ENCODE results near the gene GTF2H4.

The GTF2H4 gene

DNA sequence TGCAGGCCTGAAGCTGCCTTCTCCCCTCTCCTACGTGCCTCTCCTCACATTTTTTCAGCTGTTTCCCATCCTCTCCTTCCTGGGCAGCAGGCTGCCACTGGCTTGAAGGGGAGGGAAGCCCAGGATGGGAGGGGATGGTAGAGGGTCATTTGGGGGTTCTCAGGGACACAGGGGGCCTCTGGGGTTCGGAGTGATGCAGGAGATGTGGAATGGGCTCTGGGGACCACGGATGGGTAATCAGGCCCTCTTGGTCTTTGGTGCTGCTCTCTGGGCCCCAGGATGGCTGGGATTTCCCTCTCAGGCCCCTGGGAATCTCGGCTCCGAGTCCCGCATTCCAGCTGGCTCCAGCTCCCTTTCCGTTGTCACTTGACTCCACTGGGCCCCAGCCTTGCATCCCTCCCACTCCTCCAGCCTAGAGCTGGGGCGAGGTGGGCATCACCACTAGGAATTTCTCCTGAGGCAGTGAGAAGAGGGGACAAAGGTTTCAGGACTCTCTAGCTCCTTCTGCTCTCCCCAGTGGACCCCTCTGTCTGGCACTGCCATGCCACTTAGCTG is 25.7 kb upstream of the GTF2H4 start:
- DNase-seq (ENCODE audit: low read depth in 2 of 3, low spot score in 1 of 3) = no peak

DNA sequence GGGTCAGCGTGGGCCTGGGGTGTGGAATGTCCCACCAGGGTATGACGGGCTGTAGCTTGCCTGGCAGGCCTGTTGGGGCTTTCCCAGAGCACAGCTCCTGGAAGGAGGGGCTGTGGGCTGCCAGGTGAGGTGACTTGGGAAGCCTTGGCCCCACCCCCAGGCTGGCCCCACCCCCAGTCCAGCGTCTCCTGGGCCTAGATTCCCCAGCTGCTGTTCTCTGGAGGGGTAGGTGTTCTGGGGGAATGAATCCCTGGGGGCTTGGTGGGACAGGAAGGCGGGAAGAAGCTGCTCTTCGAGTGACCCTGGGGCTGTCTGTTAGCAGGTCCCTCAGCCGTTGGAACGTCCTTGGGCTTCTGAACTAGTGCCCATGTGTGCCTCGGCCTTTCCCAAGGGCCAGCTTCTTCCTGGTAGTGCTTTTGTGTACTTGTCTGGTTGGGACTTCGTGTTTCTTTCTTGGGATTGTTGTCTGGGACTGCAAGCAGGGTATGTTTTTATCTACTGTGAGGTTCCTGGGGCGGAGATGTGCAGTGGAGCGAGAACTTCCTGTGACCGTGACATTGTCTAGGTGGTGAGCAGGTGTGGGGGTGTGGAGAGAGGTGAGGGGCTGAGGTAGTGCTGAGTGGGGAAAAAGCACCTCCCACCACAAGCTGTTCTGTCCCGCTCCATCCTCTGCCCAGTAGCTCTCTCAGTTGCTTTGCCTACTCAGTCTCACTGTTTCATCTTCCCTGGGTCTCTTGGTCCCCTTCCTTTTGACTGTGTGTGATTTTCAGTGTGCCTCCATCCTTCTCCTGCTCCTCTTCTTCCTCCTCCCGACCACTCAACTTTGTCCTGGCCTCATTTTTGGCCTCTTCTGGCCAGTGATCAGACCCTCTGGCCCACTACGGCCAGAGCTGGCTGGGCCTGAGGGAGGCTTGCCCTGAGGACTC is 25.0 kb upstream of the GTF2H4 start:
- no peak for DNase-seq (ENCODE audit: low read depth in 2 of 3, low spot score in 1 of 3)

GRCh38 chr6:30883685-30884520 is 24.1 kb upstream of the GTF2H4 start, which contains the start of gene DDR1:
DDR1 (plus strand) TSS chr6:30884519; CDS start chr6:30888730, 4,211 bp downstream.
- DNase-seq (ENCODE audit: low read depth in 2 of 3, low spot score in 1 of 3) = peak in 1 of 3 donors; percentile 42

DNA sequence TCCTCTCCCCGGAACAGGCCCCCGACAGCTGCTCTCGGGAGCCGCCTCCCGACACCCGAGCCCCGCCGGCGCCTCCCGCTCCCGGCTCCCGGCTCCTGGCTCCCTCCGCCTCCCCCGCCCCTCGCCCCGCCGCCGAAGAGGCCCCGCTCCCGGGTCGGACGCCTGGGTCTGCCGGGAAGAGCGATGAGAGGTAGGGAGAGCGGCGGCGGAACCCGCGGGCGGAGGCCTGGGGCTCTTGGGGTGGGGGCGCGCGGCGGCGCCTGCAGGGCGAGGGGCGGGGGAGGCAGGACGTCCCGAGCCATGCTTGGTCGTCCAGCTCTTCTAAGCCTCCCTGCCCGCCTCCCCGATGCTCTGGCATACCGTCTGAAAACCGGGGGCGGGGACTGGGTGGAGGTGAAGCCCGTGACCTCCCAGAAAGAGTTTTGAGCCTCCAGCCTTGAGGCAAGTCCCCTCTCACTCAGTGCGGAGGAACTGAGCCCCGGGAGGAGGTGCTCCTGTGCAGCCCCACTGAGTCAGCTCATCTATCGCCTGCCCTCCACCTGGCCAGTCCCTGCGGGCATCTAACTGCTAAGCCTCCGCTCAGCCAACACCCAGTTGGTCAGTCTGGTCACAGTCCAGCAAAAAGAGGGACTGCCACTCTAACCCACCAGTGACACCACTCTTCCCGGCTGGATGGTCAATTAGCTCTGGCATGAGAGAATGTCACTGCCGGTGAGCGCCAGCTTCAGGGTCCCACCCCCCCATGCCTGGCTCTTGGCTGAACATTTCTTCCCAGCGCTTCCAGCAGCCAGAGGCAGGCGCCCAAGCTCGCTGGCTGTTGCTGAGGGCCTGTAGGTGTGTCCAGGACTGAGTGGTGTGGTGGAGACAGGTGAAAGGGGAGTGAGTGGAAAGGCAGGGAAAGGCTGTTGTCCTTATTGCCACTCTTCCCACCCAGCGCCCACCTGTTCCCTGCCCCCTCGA is 23.2 kb upstream of the GTF2H4 start:
- peak in 1 of 3 donors; percentile 29 for DNase-seq (ENCODE audit: low read depth in 2 of 3, low spot score in 1 of 3)

DNA sequence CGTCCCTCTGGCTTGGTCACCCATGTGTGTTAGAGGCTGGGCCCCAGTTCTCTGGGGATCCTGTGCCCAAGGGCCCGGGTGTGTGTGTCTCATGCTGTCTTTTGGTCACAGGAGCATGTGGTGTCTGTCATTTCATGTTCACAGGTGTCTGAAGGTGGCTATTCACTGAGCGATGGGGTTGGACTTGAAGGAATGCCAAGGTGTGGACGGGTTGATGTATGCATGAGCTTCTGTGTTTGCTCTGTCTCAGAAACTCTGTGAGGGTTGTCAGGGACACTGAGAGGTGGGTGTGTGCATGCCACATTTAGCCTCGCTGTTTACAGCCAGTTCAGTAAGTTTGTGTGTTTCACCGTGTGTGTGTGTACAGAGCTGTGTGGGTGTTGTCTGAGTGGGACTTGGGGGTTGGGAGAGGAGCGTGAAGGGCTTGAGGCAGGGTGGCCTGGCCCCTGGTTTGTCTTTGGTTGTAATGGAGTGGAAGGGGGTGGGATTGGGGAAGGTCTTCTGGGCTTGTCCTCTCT is 22.5 kb upstream of the GTF2H4 start:
- no peak for DNase-seq (ENCODE audit: low read depth in 2 of 3, low spot score in 1 of 3)

GRCh38 chr6:30885999-30886896 is 21.8 kb upstream of the GTF2H4 start:
- no peak for DNase-seq (ENCODE audit: low read depth in 2 of 3, low spot score in 1 of 3)

GRCh38 chr6:30886897-30887255 is 21.1 kb upstream of the GTF2H4 start:
- DNase-seq (ENCODE audit: low read depth in 2 of 3, low spot score in 1 of 3) = no peak

DNA sequence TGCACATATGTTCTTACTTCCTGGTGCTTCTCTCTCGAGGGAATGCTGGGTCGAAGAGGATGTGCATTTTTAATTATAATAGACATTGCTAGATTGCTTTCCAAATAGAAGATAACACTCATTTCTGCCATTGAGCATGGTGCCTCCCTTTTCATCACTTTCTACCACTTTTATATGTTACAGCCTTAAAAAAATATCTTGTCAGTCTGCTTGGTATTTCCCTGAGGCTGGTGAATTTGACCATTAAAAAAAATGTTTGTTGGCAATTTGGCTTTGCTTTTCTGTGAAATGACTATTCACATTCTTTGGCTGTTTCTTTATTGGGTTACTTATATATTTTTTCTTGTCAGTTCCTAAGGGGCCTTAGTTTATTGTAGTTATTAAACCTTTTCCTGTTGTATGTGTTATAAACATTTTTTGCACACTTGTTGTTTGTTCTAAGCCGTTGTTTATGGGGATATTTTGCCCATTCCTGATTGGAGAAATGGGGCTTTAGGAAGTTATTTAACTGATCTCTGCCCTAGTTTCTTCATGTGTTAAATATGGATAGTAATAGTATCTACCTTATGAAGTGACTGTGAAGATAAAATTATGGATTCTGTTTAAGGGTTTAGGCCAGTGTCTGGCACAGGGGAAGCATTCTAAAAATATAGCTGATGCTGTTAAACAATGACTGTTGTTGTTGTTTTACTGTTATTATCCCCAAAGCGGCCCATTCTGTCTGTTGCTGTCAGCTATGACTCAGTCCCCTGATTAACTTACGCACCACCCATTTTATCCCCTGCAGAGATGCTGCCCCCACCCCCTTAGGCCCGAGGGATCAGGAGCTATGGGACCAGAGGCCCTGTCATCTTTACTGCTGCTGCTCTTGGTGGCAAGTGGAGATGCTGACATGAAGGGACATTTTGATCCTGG is 19.8 kb upstream of the GTF2H4 start:
- no peak for DNase-seq (ENCODE audit: low read depth in 2 of 3, low spot score in 1 of 3)

DNA sequence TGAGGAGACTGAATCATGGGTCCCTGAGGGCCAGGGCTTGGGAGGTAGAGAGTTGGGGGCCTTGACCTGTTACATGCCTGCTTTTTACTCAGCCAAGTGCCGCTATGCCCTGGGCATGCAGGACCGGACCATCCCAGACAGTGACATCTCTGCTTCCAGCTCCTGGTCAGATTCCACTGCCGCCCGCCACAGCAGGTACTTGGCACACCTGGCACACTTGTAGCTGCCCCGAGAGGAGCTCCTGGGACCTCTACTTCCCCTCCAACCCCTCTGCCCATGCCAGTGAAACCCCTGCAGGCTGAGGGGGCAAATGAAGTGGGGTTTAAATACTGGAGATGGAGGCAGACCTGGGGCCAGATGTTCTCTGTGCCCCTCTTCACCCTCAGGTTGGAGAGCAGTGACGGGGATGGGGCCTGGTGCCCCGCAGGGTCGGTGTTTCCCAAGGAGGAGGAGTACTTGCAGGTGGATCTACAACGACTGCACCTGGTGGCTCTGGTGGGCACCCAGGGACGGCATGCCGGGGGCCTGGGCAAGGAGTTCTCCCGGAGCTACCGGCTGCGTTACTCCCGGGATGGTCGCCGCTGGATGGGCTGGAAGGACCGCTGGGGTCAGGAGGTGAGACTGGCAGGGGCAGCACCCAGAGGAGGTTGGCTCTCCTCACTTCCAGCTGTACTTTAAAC is 19.1 kb upstream of the GTF2H4 start:
- no peak for DNase-seq (ENCODE audit: low read depth in 2 of 3, low spot score in 1 of 3)

GRCh38 chr6:30889496-30889885 is 18.5 kb upstream of the GTF2H4 start:
- no peak for DNase-seq (ENCODE audit: low read depth in 2 of 3, low spot score in 1 of 3)

DNA sequence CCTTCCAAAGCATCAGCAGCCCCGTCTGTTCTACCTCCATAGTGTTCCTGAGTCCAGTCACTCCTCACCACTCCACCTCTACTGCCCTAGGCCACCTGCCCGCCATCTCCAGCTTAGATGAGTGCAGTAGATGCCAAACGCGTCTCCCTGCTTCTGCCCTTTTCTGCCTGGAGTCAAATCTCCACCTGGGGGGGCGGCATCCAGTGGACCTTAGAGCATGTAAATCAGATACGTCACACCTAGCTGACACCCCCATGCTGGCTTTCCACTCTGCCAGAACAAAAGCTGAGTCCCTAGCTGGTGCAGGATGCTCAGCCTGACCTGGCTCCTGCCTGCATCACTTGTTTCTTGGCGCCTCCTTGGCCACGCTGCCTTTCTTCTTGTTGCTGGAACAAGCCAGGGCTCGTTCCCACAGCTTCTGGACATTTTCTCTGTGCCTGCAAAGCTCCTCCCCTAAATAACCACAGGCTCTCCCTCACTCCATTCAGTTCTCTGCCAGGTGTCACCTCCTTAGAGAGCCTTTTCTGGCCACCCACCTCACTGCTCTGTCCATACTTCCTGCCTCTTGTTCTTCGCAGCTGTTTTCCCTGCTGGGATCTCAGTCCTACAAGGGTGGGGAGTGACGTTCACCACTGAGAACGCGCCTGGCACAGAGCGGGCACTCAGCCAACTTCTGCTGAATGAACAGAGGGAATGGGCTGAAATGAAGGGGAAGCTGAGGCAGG is 17.9 kb upstream of the GTF2H4 start:
- no peak for DNase-seq (ENCODE audit: low read depth in 2 of 3, low spot score in 1 of 3)

DNA sequence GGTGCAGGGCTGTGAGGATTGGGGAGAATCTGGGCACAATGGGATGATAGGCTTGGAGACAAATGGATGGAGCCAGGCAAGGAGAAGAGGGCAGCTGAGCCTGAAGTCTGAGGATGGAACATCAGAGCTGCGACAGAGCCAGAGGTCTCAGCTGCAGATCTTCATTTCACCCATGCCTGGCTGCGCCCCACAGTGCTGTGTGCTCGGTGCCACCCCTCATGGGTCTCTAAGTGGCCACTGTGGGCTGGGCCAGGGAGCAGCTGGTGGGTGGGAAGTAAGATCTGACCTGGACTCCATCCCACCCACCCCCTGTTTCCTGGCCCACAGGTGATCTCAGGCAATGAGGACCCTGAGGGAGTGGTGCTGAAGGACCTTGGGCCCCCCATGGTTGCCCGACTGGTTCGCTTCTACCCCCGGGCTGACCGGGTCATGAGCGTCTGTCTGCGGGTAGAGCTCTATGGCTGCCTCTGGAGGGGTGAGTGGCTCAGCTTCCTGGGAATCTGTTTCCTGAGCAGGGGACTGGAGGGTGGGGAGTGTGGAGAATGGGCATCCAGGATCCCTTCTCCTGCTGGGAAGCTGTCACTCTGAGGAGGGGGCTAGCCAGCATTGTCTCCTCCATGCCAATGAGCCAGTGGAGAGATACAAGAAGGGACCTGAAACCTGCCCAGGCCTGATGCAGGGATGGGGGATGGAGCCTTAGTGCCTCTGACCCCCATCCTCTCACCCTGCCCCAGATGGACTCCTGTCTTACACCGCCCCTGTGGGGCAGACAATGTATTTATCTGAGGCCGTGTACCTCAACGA is 17.2 kb upstream of the GTF2H4 start:
- no peak for DNase-seq (ENCODE audit: low read depth in 2 of 3, low spot score in 1 of 3)

DNA sequence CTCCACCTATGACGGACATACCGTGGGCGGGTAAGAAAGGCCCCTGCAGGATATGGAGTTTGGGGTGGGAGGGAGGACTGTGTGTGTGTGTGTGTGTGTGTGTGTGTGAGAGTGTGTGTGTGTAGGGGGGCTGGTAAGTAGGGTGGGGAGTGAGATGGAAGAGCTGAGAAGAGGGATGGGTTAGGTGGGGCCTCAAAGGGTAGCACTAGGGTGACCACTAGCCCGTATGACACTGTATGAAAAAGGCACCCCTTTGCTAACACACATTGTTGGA is 16.6 kb upstream of the GTF2H4 start:
- no peak for DNase-seq (ENCODE audit: low read depth in 2 of 3, low spot score in 1 of 3)

GRCh38 chr6:30891816-30892538 is 16.0 kb upstream of the GTF2H4 start:
- no peak for DNase-seq (ENCODE audit: low read depth in 2 of 3, low spot score in 1 of 3)

GRCh38 chr6:30893001-30893591 is 14.9 kb upstream of the GTF2H4 start:
- DNase-seq (ENCODE audit: low read depth in 2 of 3, low spot score in 1 of 3) = no peak
